ELF-1 (cell line): ENCODE data around the gene CDC42BPA.

Experiments used
- DNase-seq: peaks from one replicate; pipeline ENCODE4 v3.0.0-alpha.2; 2016; ENCODE audit warnings: low read depth, low spot score

CDC42BPA gene

GRCh38 chr1:227335242-227336020 is 17.1 kb upstream of the CDC42BPA start:
- no peak for DNase-seq

- no peak for DNase-seq
Measured at GRCh38 chr1:227333423-227333822, 15.1 kb upstream of the CDC42BPA start.

- DNase-seq: no peak
Measured at GRCh38 chr1:227330279-227331076, 12.2 kb upstream of the CDC42BPA start.

- no peak for DNase-seq
Measured at GRCh38 chr1:227328405-227329019, 10.2 kb upstream of the CDC42BPA start.

GRCh38 chr1:227325156-227325555 is 6.9 kb upstream of the CDC42BPA start:
- DNase-seq: no peak

GRCh38 chr1:227323967-227324268 is 5.6 kb upstream of the CDC42BPA start:
- no peak for DNase-seq

GRCh38 chr1:227323171-227323966 is 5.1 kb upstream of the CDC42BPA start:
- DNase-seq: no peak

GRCh38 chr1:227322376-227322775 is 4.1 kb upstream of the CDC42BPA start:
- DNase-seq: no peak

GRCh38 chr1:227321035-227321434 is 2.7 kb upstream of the CDC42BPA start:
- no peak for DNase-seq

- no peak for DNase-seq
Measured at GRCh38 chr1:227320476-227320875, 2.2 kb upstream of the CDC42BPA start.

GRCh38 chr1:227318853-227319607 is 738 bp upstream of the CDC42BPA start:
- DNase-seq: peak; percentile 91

GRCh38 chr1:227317523-227318015 is 723 bp downstream of the CDC42BPA start:
- DNase-seq: peak; percentile 84

GRCh38 chr1:227317011-227317451 is 1.3 kb downstream of the CDC42BPA start:
- DNase-seq: no peak

GRCh38 chr1:227316456-227316855 is 1.8 kb downstream of the CDC42BPA start:
- DNase-seq: no peak

- no peak for DNase-seq
Measured at GRCh38 chr1:227315629-227316346, 2.5 kb downstream of the CDC42BPA start.

GRCh38 chr1:227314014-227314848 is 4.1 kb downstream of the CDC42BPA start:
- no peak for DNase-seq

GRCh38 chr1:227312361-227313025 is 5.8 kb downstream of the CDC42BPA start:
- no peak for DNase-seq

- DNase-seq: no peak
Measured at GRCh38 chr1:227311389-227312001, 6.8 kb downstream of the CDC42BPA start.
